Transverse colon (tissue), 4 donors: ENCODE measurements around the gene SLC25A43. TPM values are rescaled to one million over a fixed set of nuclear protein-coding genes. Genes with fewer than 3 reads are reported as not detected.
A peak's percentile ranks its signal among the peaks of the same experiment; 100 is the strongest.

Experiments
- DNase-seq: peaks from one replicate; pipeline ENCODE4 v3.0.0-alpha.2; 2019
- H3K27ac ChIP-seq, 4 donors: fragments of 200-600 bp; sonication (generic); 2 replicates each; pipeline ENCODE4 v1.5.1; 2016 to 2018; ENCODE audit warnings: inconsistent platforms in 4 of 4
- H3K27me3 ChIP-seq: fragments of 200-600 bp; sonication (generic); 2 replicates; pipeline ENCODE4 v1.5.1; 2017; ENCODE audit warnings: inconsistent platforms
- H3K36me3 ChIP-seq, 4 donors: fragments of 200-600 bp; sonication (generic); 2 replicates each; pipeline ENCODE4 v1.5.1; 2017 to 2019; ENCODE audit warnings: inconsistent platforms in 4 of 4
- H3K4me1 ChIP-seq, 4 donors: fragments of 200-600 bp; sonication (generic); 2 replicates each; pipeline ENCODE4 v1.5.1; 2017 to 2020; ENCODE audit warnings: inconsistent platforms in 4 of 4
- H3K4me3 ChIP-seq, 4 donors: fragments of 200-600 bp; sonication (generic); 1 replicate in 1 of 4; 2 replicates in 3 of 4; pipeline versions ENCODE4 v1.5.1 to v1.6.1; 2017 to 2019; ENCODE audit warnings: inconsistent platforms in 4 of 4
- H3K9me3 ChIP-seq, 2 donors: fragments of 200-600 bp; sonication (generic); 2 replicates each; pipeline ENCODE4 v1.5.1; 2017 to 2019; ENCODE audit warnings: inconsistent platforms in 2 of 2
- CTCF ChIP-seq, 5 experiments: fragments of 200-600 bp in 3 of 5; fragments of 450-650 bp in 2 of 5; sonication (generic) in 3 of 5; IDR thresholded peaks; 1 replicate in 2 of 5; 2 replicates in 3 of 5; pipeline ENCODE4 v1.5.1; 2016 to 2017; ENCODE audit warnings: antibody characterized with exemption in 5 of 5, inconsistent platforms in 3 of 5, mild to moderate bottlenecking in 2 of 5, moderate library complexity in 1 of 5
- EP300 ChIP-seq: sonication (generic); formaldehyde crosslinking; IDR thresholded peaks from one replicate; pipeline ENCODE4 v1.6.1; 2017; ENCODE audit warnings: antibody characterized with exemption, low read depth
- POLR2A ChIP-seq: fragments of 450-650 bp; IDR thresholded peaks from one replicate; pipeline ENCODE4 v1.6.1; 2016; ENCODE audit warnings: antibody characterized with exemption, mild to moderate bottlenecking, moderate library complexity
- POLR2AphosphoS5 ChIP-seq, 3 donors: sonication (generic); formaldehyde crosslinking; IDR thresholded peaks; one replicate each; pipeline ENCODE4 v1.6.1; 2016; ENCODE audit warnings: antibody characterized with exemption in 3 of 3
- WGBS, 2 donors: methylation state at CpG; one replicate each; pipeline ENCODE4 v1.1.5; 2018; ENCODE audit warnings: low coverage in 1 of 2; 5-methylcytosine and 5-hydroxymethylcytosine counted together
- in situ Hi-C, 4 donors: fragments of 200-750 bp; cut with MboI; loops; one replicate each; pipeline versions ENCODE4 v1.15.0 to v1.15.1; 2017; ENCODE audit warnings: low sequenced_read_pairs in 3 of 4, low pct_ligation_motif_present in 1 of 4, low pct_unique_long_range_greater_than_20kb in 1 of 4
- intact Hi-C: fragments of 100-400 bp; cut with DNase I; formaldehyde crosslinking; loops from one replicate; pipeline ENCODE4 v1.15.1; 2023; ENCODE audit warnings: low total_unique reads
- total RNA-seq, 4 donors: library from RNA; depleted of rRNA; stranded (reverse); fragments of >200 nt; gene quantifications; one replicate each; pipeline ENCODE4 v1.1.0, GENCODE V29; 2016

The SLC25A43 gene
- total RNA-seq, 4 donors from 2014 or later, result 23.3 to 46.4 (median 43.4) TPM

DNA sequence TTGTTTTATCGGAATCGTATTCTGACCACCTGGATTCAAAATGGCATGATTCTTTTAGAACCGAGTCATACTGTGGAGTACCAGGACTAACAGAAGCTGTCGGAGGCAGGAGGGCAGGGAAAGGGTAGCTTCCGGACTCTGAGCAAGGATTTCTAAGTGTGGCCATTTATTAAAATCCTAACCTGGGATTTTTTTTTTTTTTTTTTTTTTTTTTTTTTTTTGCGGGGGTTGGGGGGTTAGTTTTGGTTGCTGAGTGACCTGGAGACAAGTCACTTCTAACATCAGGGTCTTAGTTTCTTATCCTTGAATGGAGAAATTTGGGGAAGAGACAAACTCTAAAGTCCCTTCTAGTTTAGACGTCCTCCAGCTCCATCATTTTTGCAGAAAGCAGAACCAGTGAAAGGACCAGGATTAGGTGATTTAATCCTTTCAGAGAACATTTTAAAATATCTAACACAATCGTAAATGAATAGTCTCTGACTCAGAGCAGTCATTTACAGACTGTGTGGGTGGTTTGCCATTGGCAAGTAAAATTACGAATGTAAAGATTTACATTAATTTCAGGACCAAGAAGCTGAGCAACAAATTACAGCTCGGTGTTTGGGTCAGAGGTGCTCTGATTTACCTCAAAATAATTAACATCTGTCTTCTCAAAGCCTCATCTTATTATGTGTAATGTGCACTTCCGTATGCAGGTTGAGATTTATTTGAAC, 76.4 kb downstream of the SLC25A43 start:
- 49 to 64% methylated on average over 6 to 11 of the region's 11 CpGs for WGBS, 2 donors

GRCh38 chrX:119477812-119478232, 78.7 kb downstream of the SLC25A43 start:
- H3K36me3 ChIP-seq, result no peaks in the 10 kb centered on the region
- TF ChIP-seq POLR2A, result no peak
- TF ChIP-seq POLR2AphosphoS5 (IDR thresholded peaks at IDR 0.05), result peak in 1 of 3 donors; percentile 18
- peak overlapping the region; percentile 47 to 75 (median 64) for H3K27ac ChIP-seq
- in situ Hi-C loops (no loop called here), intact Hi-C loops (no loop called here)
- H3K9me3 ChIP-seq, result no peaks in the 10 kb centered on the region
- peak; percentile 54 for DNase-seq
- no peaks in the 10 kb centered on the region for H3K27me3 ChIP-seq
- WGBS, 2 donors, result 30% methylated on average over 3 of the region's 3 CpGs; no CpG with 5 or more reads in 1 of the 2 donors
- no peak overlapping the region for H3K4me3 ChIP-seq
- H3K4me1 ChIP-seq, result peaks cover 0 to 9% (median 1%) of the 10 kb centered on the region in 4 donors

More for the DNA sequence above, 76.4 kb downstream of the SLC25A43 start:
- peaks cover 0 to 3% (median 0%) of the 10 kb centered on the region in 4 donors for H3K4me1 ChIP-seq
- TF ChIP-seq CTCF (IDR thresholded peaks at IDR 0.05) (no peak), POLR2A (no peak), EP300 (no peak), POLR2AphosphoS5 (IDR thresholded peaks at IDR 0.05) (no peak)
- H3K36me3 ChIP-seq, result peaks cover 0 to 2% (median 0%) of the 10 kb centered on the region in 4 donors
- DNase-seq, result no peak
- no peaks in the 10 kb centered on the region for H3K9me3 ChIP-seq
- H3K4me3 ChIP-seq, result no peak overlapping the region
- in situ Hi-C loops (no loop called here), intact Hi-C loops (no loop called here)
- no peaks in the 10 kb centered on the region for H3K27me3 ChIP-seq
- H3K27ac ChIP-seq, result no peak overlapping the region

DNA sequence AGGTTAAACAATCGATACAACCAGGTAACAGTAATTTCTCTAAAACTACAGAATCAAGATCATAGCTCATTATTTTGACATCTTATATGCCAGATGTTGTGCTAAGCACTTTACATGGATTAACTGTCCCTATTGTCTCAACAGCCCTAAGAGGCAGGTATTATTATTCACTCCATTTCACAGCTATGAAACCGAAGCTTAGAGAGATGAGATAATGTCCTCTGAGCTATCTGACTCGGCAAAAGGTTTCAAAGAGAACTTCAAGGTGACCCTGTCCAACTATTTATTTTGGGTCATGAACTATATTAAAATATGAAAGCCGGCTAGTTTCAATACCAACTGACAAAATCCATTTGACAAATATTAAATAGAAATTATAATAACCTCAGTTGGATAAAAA, 79.4 kb downstream of the SLC25A43 start:
- no peak overlapping the region for H3K4me3 ChIP-seq
- H3K27me3 ChIP-seq, result no peaks in the 10 kb centered on the region
- intact Hi-C loops (no loop called here), in situ Hi-C loops (no loop called here)
- no peak for TF ChIP-seq POLR2A
- no peak for TF ChIP-seq CTCF (IDR thresholded peaks at IDR 0.05)
- no peak for TF ChIP-seq EP300
- TF ChIP-seq POLR2AphosphoS5 (IDR thresholded peaks at IDR 0.05), result no peak
- H3K36me3 ChIP-seq, result no peaks in the 10 kb centered on the region
- peak overlapping the region; percentile 47 to 75 (median 64) for H3K27ac ChIP-seq
- 85 to 100% methylated on average over 1 to 4 of the region's 4 CpGs for WGBS, 2 donors
- DNase-seq, result no peak
- no peaks in the 10 kb centered on the region for H3K9me3 ChIP-seq
- peaks cover 0 to 9% (median 1%) of the 10 kb centered on the region in 4 donors for H3K4me1 ChIP-seq

GRCh38 chrX:119479845-119480244, 80.7 kb downstream of the SLC25A43 start:
- WGBS, 2 donors, result 82 to 90% methylated on average over 2 of the region's 2 CpGs
- H3K4me1 ChIP-seq, result peaks cover 0 to 9% (median 1%) of the 10 kb centered on the region in 4 donors
- no peak overlapping the region for H3K4me3 ChIP-seq
- H3K27me3 ChIP-seq, result no peaks in the 10 kb centered on the region
- DNase-seq, result no peak
- H3K9me3 ChIP-seq, result no peaks in the 10 kb centered on the region
- H3K36me3 ChIP-seq, result no peaks in the 10 kb centered on the region
- no peak for TF ChIP-seq CTCF (IDR thresholded peaks at IDR 0.05)
- TF ChIP-seq POLR2AphosphoS5 (IDR thresholded peaks at IDR 0.05), result no peak
- in situ Hi-C loops, result no loop called here
- no peak overlapping the region for H3K27ac ChIP-seq
- intact Hi-C loops, result no loop called here
